Measurements from ENCODE around the gene MARCHF3.
A peak's percentile ranks its signal among the peaks of the same experiment; 100 is the strongest.
"Not testable (repeated sequence)": the region's sequence is repeated elsewhere in the genome, so short reads cannot be mapped to it uniquely, and the experiment has no call there.

MARCHF3 gene

GRCh38 chr5:127030259-127031146 lies at the start of gene MARCHF3:
MARCHF3 (minus strand) TSS chr5:127030558; CDS start chr5:126918171, 112,387 bp downstream.
- DNase-seq (ENCODE audit: low read depth): peak; percentile 93

GRCh38 chr5:127079994-127080491 lies 49.7 kb upstream of the MARCHF3 start:
- DNase-seq (ENCODE audit: low read depth): no peak

GRCh38 chr5:127077366-127077765 lies 47.0 kb upstream of the MARCHF3 start:
- no peak for DNase-seq (ENCODE audit: low read depth)

- DNase-seq (ENCODE audit: low read depth): no peak
Measured at GRCh38 chr5:127076315-127077129, 46.2 kb upstream of the MARCHF3 start.

- DNase-seq (ENCODE audit: low read depth): peak; percentile 51
Measured at GRCh38 chr5:127074466-127074865, 44.1 kb upstream of the MARCHF3 start.

GRCh38 chr5:127072861-127073846 lies 42.8 kb upstream of the MARCHF3 start, which contains the start of gene C5orf63:
C5orf63 (minus strand) TSS chr5:127073502; CDS start chr5:127058995, 14,507 bp downstream.
- peak; percentile 35 for DNase-seq (ENCODE audit: low read depth)

GRCh38 chr5:127070243-127070642 lies 39.9 kb upstream of the MARCHF3 start:
- DNase-seq (ENCODE audit: low read depth): no peak

GRCh38 chr5:127068493-127069214 lies 38.3 kb upstream of the MARCHF3 start:
- peak; percentile 32 for DNase-seq (ENCODE audit: low read depth)

GRCh38 chr5:127066721-127067120 lies 36.4 kb upstream of the MARCHF3 start:
- DNase-seq (ENCODE audit: low read depth): no peak

- DNase-seq (ENCODE audit: low read depth): no peak
Measured at GRCh38 chr5:127064253-127064840, 34.0 kb upstream of the MARCHF3 start.

- no peak for DNase-seq (ENCODE audit: low read depth)
Measured at GRCh38 chr5:127063257-127063913, 33.0 kb upstream of the MARCHF3 start.

- no peak for DNase-seq (ENCODE audit: low read depth)
Measured at GRCh38 chr5:127061956-127062355, 31.6 kb upstream of the MARCHF3 start.

- DNase-seq (ENCODE audit: low read depth): no peak
Measured at GRCh38 chr5:127061537-127061936, 31.2 kb upstream of the MARCHF3 start.

- peak; percentile 27 for DNase-seq (ENCODE audit: low read depth)
Measured at GRCh38 chr5:127060470-127060985, 30.2 kb upstream of the MARCHF3 start.

GRCh38 chr5:127056896-127057295 lies 26.5 kb upstream of the MARCHF3 start:
- DNase-seq (ENCODE audit: low read depth): no peak

- DNase-seq (ENCODE audit: low read depth): no peak
Measured at GRCh38 chr5:127055880-127056653, 25.7 kb upstream of the MARCHF3 start.

- DNase-seq (ENCODE audit: low read depth): not testable (repeated sequence)
Measured at GRCh38 chr5:127053551-127053950, 23.2 kb upstream of the MARCHF3 start.

GRCh38 chr5:127053049-127053448 lies 22.7 kb upstream of the MARCHF3 start:
- DNase-seq (ENCODE audit: low read depth): no peak

- DNase-seq (ENCODE audit: low read depth): no peak
Measured at GRCh38 chr5:127051591-127051990, 21.2 kb upstream of the MARCHF3 start.
